Stimulated activated CD8-positive, alpha-beta memory T cell treated with anti-CD3 and anti-CD28 coated beads, Interleukin-2, amount 100 ng/mL, for 1 hour (primary cell): ENCODE measurements around the gene IL25.
"Not testable (repeated sequence)": the region's sequence is repeated elsewhere in the genome, so short reads cannot be mapped to it uniquely, and the experiment has no call there.

Experiments
- DNase-seq, 2 donors: peaks; one replicate each; pipeline ENCODE4 v3.0.0-alpha.2; 2020; ENCODE audit warnings: low read depth in 2 of 2

The IL25 gene

GRCh38 chr14:23372509-23372908 lies at the start of gene IL25:
IL25 (plus strand) TSS chr14:23372809.
- no peak for DNase-seq

DNA sequence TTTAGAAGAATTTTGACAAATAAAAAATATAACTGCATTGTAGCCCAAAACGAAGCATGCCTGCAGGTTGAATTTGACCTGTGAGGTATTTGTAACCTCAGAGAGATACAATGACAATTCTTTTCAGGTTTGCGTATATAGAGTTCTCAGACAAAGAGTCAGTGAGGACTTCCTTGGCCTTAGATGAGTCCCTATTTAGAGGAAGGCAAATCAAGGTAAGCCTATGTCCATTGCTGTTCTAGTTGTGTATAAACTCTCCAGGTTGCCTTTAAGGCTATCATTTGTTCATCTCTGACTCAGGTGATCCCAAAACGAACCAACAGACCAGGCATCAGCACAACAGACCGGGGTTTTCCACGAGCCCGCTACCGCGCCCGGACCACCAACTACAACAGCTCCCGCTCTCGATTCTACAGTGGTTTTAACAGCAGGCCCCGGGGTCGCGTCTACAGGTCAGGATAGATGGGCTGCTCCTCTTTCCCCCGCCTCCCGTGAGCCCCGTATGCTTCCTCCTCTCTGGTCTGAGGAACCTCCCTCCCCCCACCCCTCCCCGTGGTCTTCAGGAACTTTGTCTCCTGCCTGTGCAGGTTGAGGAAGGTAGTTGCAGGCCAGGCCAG lies 48.7 kb upstream of the IL25 start:
- no peak for DNase-seq

DNA sequence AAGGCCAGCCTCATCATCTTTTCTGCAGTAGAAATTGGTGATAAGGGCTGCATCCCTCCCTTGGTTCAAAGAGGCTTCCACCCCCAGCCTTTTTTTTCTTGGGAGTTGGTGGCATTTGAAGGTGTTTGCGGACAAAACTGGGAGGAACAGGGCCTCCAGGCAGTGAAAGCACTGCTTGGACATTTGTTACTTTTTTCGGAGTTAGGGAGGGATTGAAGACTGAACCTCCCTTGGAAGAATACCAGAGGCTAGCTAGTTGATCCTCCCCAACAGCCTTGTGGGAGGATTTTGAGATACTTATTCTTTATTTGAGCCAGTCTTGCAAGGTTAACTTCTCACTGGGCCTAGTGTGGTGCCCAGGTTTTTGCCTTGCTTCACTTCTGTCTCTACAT lies 48.2 kb upstream of the IL25 start:
- no peak for DNase-seq

- DNase-seq: no peak
Observed at GRCh38 chr14:23324993-23325392, 47.6 kb upstream of the IL25 start.

DNA sequence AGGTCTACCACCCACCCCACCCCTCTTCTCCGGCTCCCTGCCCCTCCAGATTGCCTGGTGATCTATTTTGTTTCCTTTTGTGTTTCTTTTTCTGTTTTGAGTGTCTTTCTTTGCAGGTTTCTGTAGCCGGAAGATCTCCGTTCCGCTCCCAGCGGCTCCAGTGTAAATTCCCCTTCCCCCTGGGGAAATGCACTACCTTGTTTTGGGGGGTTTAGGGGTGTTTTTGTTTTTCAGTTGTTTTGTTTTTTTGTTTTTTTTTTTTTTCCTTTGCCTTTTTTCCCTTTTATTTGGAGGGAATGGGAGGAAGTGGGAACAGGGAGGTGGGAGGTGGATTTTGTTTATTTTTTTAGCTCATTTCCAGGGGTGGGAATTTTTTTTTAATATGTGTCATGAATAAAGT lies 46.9 kb upstream of the IL25 start:
- DNase-seq: not testable (repeated sequence)

DNA sequence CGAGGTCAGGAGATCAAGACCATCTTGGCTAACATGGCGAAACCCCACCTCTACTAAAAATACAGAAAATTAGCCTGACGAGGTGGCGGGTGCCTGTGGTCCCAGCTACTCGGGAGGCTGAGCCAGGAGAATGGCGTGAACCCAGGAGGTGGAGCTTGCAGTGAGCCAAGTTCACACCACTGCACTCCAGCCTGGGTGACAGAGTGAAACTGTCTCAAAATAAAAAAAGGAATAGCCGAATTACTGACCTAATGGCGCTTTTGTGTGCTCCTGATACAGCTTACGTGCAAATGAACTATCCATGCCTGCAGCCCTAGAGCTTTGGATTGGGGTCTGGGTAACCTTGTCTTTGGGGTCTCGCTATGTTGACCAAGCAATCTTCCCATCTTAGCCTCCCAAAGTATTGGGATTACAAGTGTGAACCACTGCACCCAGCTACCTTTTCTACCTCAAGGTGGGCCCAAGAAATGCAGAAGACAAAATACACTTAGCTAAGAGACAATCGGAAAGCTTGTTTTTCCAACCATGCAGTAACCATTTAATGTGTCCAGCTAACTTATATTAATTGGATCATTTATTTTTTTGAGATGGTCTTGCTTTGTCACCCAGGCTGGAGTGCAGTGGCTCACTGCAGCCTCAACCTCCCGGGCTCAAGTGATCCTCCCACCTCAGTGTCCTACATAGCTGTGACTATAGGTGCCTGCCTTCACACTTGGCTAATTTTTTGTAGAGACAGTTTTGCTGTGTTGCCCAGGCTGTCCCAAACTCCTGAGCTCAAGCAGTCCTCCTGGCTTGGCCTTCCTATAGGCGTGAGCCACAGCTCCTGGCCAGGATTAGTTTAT lies 45.9 kb upstream of the IL25 start:
- no peak for DNase-seq

DNA sequence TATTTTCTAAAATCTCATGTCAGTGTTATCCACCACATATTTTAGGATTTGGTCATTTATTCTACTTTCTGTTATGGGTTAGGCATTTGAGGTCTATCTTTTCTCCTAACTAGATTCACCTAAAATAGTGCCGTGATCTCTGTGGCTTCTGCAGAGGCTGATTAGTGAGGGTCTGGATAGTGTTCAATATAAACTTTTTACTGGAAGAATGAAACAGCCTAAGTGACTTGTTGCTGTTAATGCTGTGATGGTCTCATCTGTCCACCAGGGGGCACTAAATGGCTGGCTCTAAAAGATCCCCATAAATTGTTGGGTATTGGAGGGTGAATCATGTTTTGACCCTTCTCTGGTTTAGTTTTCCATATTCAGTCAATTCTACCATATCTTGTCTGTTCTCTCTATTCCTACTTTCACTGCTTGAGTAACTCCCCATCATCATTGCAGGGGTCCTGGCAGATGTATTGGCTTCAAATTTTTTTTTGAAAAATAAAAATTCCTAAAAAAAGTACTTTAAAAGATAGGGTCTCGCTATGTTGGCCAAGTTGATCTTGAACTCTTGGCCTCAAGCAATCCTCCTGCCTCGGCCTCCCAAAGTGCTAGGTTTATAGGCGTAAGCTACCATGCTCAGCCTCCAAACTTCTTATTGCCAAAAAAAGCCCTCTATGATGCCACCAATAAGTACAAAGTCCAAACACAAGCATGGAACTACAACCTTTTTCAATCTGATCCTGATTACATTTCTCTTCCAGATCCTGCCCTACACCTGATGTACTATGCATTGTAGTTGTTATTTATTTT lies 44.5 kb upstream of the IL25 start:
- DNase-seq: peak; percentile 30 to 37

- DNase-seq: no peak
Observed at GRCh38 chr14:23335623-23336022, 37.0 kb upstream of the IL25 start.

DNA sequence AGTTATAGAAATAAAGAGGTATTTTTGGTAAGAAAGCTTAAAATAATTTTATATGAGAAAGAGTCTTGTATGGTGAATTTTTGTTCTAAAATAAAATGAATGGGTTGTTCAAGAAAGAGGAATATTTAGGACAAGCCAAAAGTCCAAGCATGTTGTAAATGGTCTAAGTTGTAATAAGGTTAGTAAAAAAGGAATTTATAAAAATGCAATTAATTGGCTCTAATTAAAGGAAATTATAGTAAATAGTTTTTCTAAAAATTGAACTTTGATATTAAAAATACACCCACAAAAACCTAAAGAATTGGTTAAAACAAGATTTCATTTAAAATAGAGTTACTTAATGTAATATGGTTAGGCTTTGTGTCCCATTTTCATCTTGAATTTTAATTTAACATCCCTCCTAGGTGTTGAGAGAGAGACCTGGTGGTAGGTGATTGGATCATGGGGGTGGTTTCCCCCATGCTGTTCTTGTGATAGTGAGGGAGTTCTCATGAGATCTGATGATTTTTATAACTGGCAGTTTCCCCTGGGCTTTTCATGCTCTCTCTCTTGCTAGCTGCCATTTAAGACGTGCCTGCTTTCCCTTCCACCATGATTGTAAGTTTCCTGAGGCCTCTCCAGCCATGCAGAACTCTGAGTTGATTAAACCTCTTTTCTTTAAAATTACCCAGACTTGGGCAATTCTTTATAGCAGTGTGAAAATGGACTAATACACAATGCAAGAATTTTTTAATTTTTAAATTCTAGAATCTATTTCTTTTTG lies 32.9 kb upstream of the IL25 start:
- no peak for DNase-seq

DNA sequence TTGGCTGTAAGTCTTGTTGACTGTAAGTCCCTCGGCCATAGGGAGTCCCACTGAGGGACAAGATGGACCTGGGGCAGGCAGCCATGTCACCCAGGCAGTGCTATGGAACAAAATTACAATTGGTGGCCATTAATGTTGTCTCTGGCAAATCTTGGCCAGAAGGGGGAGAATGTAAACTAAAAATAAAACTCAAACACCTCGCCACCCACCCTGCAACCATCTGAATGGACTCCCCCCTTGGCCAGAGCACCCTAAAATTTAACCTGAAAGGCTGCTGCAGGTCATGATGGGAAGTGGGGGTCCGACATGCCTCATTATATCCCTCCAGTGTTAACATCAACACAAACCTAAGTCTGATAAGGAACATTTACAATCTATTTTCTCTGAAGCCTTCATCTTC lies 28.1 kb upstream of the IL25 start:
- no peak for DNase-seq

DNA sequence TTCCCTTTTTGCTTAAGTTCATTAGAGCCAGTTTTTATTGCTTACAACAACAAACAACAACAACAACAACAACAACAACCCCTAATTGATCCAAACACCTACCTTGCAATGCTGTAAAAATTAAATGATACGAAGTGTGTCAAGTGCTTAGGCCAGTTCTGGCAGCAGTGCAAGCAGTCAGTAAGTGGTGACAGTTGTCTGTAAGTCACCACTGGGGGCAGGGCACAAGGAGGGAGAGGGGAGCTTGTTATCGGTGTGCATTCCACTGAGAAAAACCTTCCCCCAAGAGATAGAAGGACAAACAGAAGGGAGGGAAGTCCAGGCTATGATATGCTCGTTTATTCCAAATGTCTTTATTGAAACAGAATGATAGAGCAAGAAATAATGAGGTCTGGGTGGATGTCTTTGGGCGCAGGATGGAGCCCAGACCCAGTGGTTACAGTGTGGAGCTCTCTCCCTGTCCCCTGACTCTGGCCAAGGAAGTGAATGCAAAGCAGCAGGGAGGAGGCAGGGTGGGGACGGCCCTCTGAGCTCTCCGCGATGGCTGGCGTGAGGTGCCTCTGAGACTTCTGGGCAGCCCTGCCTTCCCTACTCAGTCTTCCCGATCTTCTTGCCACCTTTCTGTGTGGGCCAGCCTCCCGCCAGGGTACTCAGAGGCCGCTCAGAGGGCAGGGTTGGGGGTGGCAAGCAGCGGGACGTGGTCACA lies 26.5 kb upstream of the IL25 start:
- DNase-seq: no peak

DNA sequence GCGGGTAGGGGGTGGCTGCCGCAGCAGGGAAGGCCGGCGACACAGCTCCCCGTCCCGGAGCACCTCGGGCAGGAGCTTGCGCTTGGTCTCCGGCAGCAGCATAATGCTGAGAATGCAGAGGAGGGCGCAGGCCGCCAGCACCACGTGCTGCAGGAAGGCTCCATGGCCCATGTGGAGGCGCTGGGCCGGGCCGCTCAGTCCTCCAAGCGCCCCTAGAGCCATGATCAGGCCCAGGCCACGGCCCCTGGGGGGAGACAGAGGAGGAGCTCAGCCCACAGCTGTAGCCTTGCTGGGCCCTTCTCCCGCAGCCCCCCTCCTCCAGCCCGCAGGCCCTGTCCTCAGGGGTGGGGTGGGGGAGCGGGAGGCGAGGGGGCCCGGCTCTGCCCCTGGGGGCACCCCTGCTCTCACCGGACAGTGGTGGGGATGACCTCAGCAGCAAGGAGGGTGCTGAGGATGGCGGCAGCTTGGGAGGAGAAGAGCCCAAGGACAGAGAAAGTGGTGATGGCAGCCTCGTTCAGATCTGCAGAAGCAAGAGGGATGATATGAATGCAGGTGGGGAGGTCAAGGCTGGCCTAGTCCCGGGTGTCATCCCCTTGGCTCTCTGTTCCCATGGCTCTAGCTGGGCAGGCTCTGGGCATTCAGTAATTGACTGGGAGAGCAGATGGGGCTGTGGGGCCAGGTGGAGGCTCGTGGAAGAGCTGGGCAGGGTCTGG lies 25.8 kb upstream of the IL25 start:
- no peak for DNase-seq

- no peak for DNase-seq
Observed at GRCh38 chr14:23347406-23348296, 25.0 kb upstream of the IL25 start.

DNA sequence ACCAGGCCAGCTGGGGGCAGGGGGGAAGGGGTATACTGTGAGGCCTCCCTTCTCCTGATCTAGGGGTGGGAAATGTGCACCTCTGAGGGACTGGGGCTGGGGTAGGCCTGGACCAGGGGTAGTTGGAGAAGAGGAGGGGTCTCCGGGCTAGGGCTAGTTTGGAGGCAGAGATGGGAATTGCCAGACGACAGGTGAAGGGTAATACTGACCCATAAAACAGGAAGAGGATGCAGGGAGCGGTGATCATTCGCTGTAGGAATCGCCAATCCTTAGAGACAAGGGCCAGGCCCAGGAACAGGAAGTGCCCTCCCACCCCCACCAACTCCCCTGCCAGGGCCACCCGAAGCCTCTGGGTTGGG lies 24.3 kb upstream of the IL25 start:
- DNase-seq: no peak

GRCh38 chr14:23349156-23349845 lies 23.3 kb upstream of the IL25 start:
- no peak for DNase-seq

DNA sequence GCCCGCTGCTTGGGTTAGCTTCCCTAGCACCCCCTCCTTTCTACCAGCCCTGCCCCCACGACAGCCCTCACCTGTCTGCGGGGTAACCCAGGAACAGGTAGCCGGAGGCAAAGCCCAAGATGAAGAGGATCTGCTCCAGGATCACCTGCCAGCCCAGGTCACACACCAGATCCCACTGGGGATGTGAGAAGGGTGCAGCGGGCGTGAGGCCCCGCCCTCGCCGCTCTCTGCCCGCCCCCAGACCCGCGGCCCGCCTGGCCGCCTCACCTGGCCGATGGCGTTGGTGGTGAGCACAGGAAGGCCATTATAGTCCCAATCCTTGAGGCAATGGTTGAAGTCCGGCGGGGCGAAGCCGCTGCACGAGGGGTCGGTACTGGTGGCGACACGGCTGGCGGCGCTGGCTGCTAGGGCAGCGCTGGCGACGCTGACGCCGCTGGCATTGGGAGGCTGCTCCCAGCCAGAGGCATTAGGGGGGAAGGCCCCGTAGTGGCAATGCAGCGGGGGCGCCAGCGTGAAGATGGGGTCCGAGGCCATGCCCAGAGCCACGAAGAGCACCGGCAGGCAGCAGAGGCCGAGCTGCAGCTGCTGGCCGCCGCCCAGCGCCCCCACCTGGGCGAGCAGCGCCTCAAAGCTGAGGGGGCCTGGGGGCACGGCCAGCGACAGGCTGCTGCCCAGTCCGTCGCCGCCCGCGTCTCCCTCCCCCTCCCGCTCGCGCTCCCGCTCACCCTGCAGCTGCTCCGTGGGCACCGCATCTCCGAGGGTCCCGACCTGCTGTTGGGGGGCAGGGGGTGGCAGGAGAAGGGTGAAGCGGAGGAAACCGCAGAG lies 20.7 kb upstream of the IL25 start:
- DNase-seq: no peak

DNA sequence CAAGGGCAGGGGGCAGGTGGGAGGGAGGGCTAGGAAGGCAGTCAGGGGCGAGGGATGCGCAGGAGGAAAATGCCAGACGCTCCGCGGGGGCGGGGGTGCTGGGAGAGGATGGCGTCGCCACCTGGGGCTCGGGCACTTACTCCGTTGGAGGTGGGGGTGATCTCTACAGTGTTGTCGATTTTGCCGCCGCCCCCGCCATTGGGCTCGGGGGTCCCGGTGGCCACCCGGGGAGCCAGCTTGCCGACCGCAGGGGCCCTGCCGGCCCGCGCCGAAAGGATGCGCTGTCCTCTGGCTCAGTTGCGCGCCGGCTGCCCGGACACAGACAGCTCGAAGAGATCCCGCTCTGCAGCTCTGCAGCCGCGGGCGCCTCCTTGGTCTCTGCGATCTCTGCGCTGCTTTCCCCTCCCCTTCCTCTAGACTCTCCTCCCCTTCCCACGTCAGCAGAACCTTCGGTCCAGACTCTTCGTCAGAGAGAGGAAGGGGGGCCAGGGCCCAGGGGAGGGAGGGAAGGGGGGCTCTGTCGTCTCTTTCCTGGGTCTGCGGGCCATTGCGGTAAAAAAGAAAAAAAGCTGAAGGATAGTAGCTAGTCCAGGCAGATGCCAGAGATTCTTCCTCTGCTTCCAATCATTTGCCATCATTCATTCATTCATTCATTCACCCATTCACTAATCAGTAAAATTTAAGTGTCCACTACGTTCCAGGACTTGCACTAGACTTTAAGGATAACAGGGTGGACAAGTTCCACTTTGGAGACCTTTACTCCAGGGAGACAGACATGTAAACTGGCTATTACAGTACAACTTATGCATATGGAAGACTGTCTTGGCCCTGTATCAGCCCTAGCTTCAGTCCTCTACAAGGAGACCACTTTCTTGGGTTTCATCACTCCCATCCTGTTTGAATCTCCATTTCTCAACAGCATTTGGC lies 19.8 kb upstream of the IL25 start, which contains the start of gene SLC22A17:
Gene SLC22A17 (minus strand): TSS at position 382 of the 927 bp plus-strand sequence.
- peak in 1 of 2 donors; percentile 21 for DNase-seq
